ENCODE data around the gene RBM14. TPM values are rescaled to one million over a fixed set of nuclear protein-coding genes. Genes with fewer than 3 reads are reported as not detected.
"Not testable (repeated sequence)": the region's sequence is repeated elsewhere in the genome, so short reads cannot be mapped to it uniquely, and the experiment has no call there.

Gene RBM14
- total and polyA plus RNA-seq, 2 donors (not counting 1 experiment from before 2014, with no cell fraction given), result 13.2 to 27.6 TPM

GRCh38 chr11:66639066-66639813 lies 22.8 kb downstream of the RBM14 start:
- peak overlapping the region; percentile 92 for H3K9ac ChIP-seq (ENCODE audit: insufficient read depth, low read length)
- H3K36me3 ChIP-seq (ENCODE audit: control insufficient read depth, insufficient read depth, low read length), result peaks cover 14% of the 10 kb centered on the region
- peak; percentile 39 to 53 for DNase-seq (ENCODE audit: low read depth in 2 of 2)
- peak overlapping the region; percentile 96 for H3K27ac ChIP-seq (ENCODE audit: insufficient read depth, low read length)
- TF ChIP-seq EZH2 (IDR thresholded peaks at IDR 0.05; ENCODE audit: low read length, missing control alignments) (no peak), CTCF (conservative IDR thresholded peaks at IDR 0.05 in 1 of 2, IDR thresholded peaks at IDR 0.05 in 1 of 2; ENCODE audit: low read depth in 1 of 2, low read length in 2 of 2) (no peak)
- peak overlapping the region; percentile 99 for H3K4me2 ChIP-seq (ENCODE audit: extremely low read depth, insufficient read depth, low read length)
- no peaks in the 10 kb centered on the region for H3K9me3 ChIP-seq (ENCODE audit: control insufficient read depth, insufficient read depth, low read depth, low read length)
- no peaks in the 10 kb centered on the region for H3K27me3 ChIP-seq (ENCODE audit: control insufficient read depth, insufficient read depth, low read length)
- H3K4me3 ChIP-seq (replicated peaks in 1 of 4; ENCODE audit: control extremely low read depth in 1 of 4, insufficient read depth in 1 of 4, low read depth in 3 of 4, low read length in 4 of 4), result peak overlapping the region; percentile 89 to 95 (median 91)
- no peak overlapping the region for H2AFZ ChIP-seq (ENCODE audit: low read length)
- H3K79me2 ChIP-seq (ENCODE audit: control insufficient read depth, insufficient read depth, low read length), result peaks cover 84% of the 10 kb centered on the region
- H4K20me1 ChIP-seq (ENCODE audit: control insufficient read depth, extremely low read depth, insufficient read depth, low read length), result peaks cover 2% of the 10 kb centered on the region
- H3K4me1 ChIP-seq (ENCODE audit: control insufficient read depth, extremely low read depth, insufficient read depth, low read length), result peaks cover 5% of the 10 kb centered on the region

GRCh38 chr11:66639814-66640340 lies 23.4 kb downstream of the RBM14 start:
- H3K79me2 ChIP-seq (ENCODE audit: control insufficient read depth, insufficient read depth, low read length), result peaks cover 85% of the 10 kb centered on the region
- peak overlapping the region; percentile 99 for H3K4me2 ChIP-seq (ENCODE audit: extremely low read depth, insufficient read depth, low read length)
- peaks cover 14% of the 10 kb centered on the region for H3K36me3 ChIP-seq (ENCODE audit: control insufficient read depth, insufficient read depth, low read length)
- H3K4me3 ChIP-seq (replicated peaks in 1 of 4; ENCODE audit: control extremely low read depth in 1 of 4, insufficient read depth in 1 of 4, low read depth in 3 of 4, low read length in 4 of 4), result peak overlapping the region; percentile 89 to 95 (median 91)
- H3K9ac ChIP-seq (ENCODE audit: insufficient read depth, low read length); H3K27ac ChIP-seq (ENCODE audit: insufficient read depth, low read length); H2AFZ ChIP-seq (ENCODE audit: low read length); H3K27me3 ChIP-seq (ENCODE audit: control insufficient read depth, insufficient read depth, low read length); DNase-seq (ENCODE audit: low read depth in 2 of 2); H3K9me3 ChIP-seq (ENCODE audit: control insufficient read depth, insufficient read depth, low read depth, low read length); H3K4me1 ChIP-seq (ENCODE audit: control insufficient read depth, extremely low read depth, insufficient read depth, low read length); H4K20me1 ChIP-seq (ENCODE audit: control insufficient read depth, extremely low read depth, insufficient read depth, low read length): not testable (repeated sequence)

- Histone ChIP-seq H3K4me2 (ENCODE audit: extremely low read depth, insufficient read depth, low read length) (peak overlapping the region; percentile 99), H4K20me1 (ENCODE audit: control insufficient read depth, extremely low read depth, insufficient read depth, low read length) (peaks cover 2% of the 10 kb centered on the region), H3K27me3 (ENCODE audit: control insufficient read depth, insufficient read depth, low read length) (no peaks in the 10 kb centered on the region), H2AFZ (ENCODE audit: low read length) (no peak overlapping the region), H3K9ac (ENCODE audit: insufficient read depth, low read length) (no peak overlapping the region), H3K4me1 (ENCODE audit: control insufficient read depth, extremely low read depth, insufficient read depth, low read length) (peaks cover 5% of the 10 kb centered on the region), H3K4me3 (replicated peaks in 1 of 4; ENCODE audit: control extremely low read depth in 1 of 4, insufficient read depth in 1 of 4, low read depth in 3 of 4, low read length in 4 of 4) (peak overlapping the region; percentile 8 to 95 (median 90)), H3K27ac (ENCODE audit: insufficient read depth, low read length) (no peak overlapping the region), H3K9me3 (ENCODE audit: control insufficient read depth, insufficient read depth, low read depth, low read length) (no peaks in the 10 kb centered on the region), H3K79me2 (ENCODE audit: control insufficient read depth, insufficient read depth, low read length) (peaks cover 89% of the 10 kb centered on the region), H3K36me3 (ENCODE audit: control insufficient read depth, insufficient read depth, low read length) (peaks cover 24% of the 10 kb centered on the region)
- TF ChIP-seq CTCF (conservative IDR thresholded peaks at IDR 0.05 in 1 of 2, IDR thresholded peaks at IDR 0.05 in 1 of 2; ENCODE audit: low read depth in 1 of 2, low read length in 2 of 2) (no peak), EZH2 (IDR thresholded peaks at IDR 0.05; ENCODE audit: low read length, missing control alignments) (no peak)
- peak in 1 of 2 donors; percentile 63 for DNase-seq (ENCODE audit: low read depth in 2 of 2)
These were observed 25.4 kb downstream of the RBM14 start for GRCh38 chr11:66641834-66642233.

Measured in fibroblast of lung (primary cell).